H1 (cell line): ENCODE results near the gene SERPING1. TPM values are rescaled to one million over a fixed set of nuclear protein-coding genes. Genes with fewer than 3 reads are reported as not detected.

Source experiments
- BRCA1 ChIP-seq: IDR thresholded peaks from 2 replicates; pipeline ENCODE4 v1.6.1; 2012; ENCODE audit warnings: low read depth, low read length, improper control_type of control experiment
- CTBP2 ChIP-seq: IDR thresholded peaks from 2 replicates; pipeline ENCODE4 v1.7.0; 2011; ENCODE audit warnings: borderline replicate concordance, mild to moderate bottlenecking, moderate library complexity, mixed read lengths, low read length; ENCODE audit not compliant: insufficient read depth, insufficient read length
- EP300 ChIP-seq, 2 experiments: IDR thresholded peaks; 1 replicate in 1 of 2; 2 replicates in 1 of 2; pipeline ENCODE4 v1.6.1; 2011 to 2012; ENCODE audit warnings: low read depth in 2 of 2, low read length in 2 of 2, mild to moderate bottlenecking in 2 of 2, borderline replicate concordance in 1 of 2, inconsistent platforms in 1 of 2, moderate library complexity in 1 of 2
- FOSL1 ChIP-seq: IDR thresholded peaks from 2 replicates; pipeline ENCODE4 v1.6.1; 2011; ENCODE audit warnings: mild to moderate bottlenecking, low read depth, low read length, moderate library complexity; ENCODE audit not compliant: insufficient read depth
- KDM5A ChIP-seq: fragments of 200-600 bp; IDR thresholded peaks from 2 replicates; pipeline ENCODE4 v1.7.1; 2012; ENCODE audit warnings: mild to moderate bottlenecking, low read length, inconsistent platforms, mixed read lengths
- SAP30 ChIP-seq: fragments of 300-600 bp; sonication (generic); IDR thresholded peaks from 2 replicates; pipeline ENCODE4 v1.7.1; 2012; ENCODE audit warnings: low read length, moderate library complexity, mild to moderate bottlenecking, inconsistent platforms; ENCODE audit not compliant: insufficient read depth, insufficient replicate concordance
- SIX5 ChIP-seq: IDR thresholded peaks from 2 replicates; pipeline ENCODE4 v1.6.1; 2011; ENCODE audit warnings: mild to moderate bottlenecking, low read depth, low read length
- polyA plus RNA-seq, 7 experiments: library from polyadenylated mRNA; depleted of rRNA in 3 of 7; stranded (reverse) in 5 of 7; unstranded in 2 of 7; fragments of >200 nt in 5 of 7; fragments of 200-250 nt in 2 of 7; gene quantifications; 1 replicate in 5 of 7; 2 replicates in 1 of 7; 4 replicates in 1 of 7; pipeline versions ENCODE4 v1.2.1 to v1.2.3, GENCODE V29; 2011 to 2013; ENCODE audit warnings: missing spikeins in 2 of 7, mixed read lengths in 2 of 7
- total RNA-seq: library from RNA; stranded (reverse); fragmentation: NEBNext Ultra II Directional; extraction: Animal tissue kit (Norgen Biotek cat#: 25700); gene quantifications from 2 replicates; pipeline ENCODE4 v1.2.1, GENCODE V29; 2021
- TF ChIP-seq, protein P1 (sequence below), 3 experiments: IDR thresholded peaks; 1 replicate in 2 of 3; 2 replicates in 1 of 3; pipeline versions ENCODE4 v1.5.1 to v1.6.1; 2011; ENCODE audit warnings: low read length in 3 of 3, mild to moderate bottlenecking in 3 of 3, inconsistent platforms in 2 of 3, low read depth in 1 of 3, moderate library complexity in 1 of 3; ENCODE audit not compliant: insufficient read depth in 1 of 3; ENCODE audit errors: control extremely low read depth in 1 of 3

The SERPING1 gene
- total and polyA plus RNA-seq, 2 of the 8 experiments (the other 6 are each of a cell fraction or from before 2014, with no cell fraction given) = 50.9 to 54.8 TPM

DNA sequence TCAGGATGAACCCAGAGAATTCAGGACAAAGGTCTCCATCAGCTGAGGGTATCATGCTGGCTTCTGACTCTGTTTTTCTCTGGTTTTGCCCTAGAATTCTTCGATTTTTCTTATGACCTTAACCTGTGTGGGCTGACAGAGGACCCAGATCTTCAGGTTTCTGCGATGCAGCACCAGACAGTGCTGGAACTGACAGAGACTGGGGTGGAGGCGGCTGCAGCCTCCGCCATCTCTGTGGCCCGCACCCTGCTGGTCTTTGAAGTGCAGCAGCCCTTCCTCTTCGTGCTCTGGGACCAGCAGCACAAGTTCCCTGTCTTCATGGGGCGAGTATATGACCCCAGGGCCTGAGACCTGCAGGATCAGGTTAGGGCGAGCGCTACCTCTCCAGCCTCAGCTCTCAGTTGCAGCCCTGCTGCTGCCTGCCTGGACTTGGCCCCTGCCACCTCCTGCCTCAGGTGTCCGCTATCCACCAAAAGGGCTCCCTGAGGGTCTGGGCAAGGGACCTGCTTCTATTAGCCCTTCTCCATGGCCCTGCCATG, 16.8 kb downstream of the SERPING1 start (continued):
- no peak for TF ChIP-seq BRCA1
- no peak for TF ChIP-seq CTBP2
- TF ChIP-seq KDM5A = no peak
- no peak for TF ChIP-seq SAP30
- TF ChIP-seq SIX5 = no peak
- TF ChIP-seq, protein P1, sequence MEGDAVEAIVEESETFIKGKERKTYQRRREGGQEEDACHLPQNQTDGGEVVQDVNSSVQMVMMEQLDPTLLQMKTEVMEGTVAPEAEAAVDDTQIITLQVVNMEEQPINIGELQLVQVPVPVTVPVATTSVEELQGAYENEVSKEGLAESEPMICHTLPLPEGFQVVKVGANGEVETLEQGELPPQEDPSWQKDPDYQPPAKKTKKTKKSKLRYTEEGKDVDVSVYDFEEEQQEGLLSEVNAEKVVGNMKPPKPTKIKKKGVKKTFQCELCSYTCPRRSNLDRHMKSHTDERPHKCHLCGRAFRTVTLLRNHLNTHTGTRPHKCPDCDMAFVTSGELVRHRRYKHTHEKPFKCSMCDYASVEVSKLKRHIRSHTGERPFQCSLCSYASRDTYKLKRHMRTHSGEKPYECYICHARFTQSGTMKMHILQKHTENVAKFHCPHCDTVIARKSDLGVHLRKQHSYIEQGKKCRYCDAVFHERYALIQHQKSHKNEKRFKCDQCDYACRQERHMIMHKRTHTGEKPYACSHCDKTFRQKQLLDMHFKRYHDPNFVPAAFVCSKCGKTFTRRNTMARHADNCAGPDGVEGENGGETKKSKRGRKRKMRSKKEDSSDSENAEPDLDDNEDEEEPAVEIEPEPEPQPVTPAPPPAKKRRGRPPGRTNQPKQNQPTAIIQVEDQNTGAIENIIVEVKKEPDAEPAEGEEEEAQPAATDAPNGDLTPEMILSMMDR (IDR thresholded peaks at IDR 0.05; ENCODE audit: control extremely low read depth in 1 of 3, insufficient read depth in 1 of 3, low read depth in 1 of 3, low read length in 3 of 3) = no peak
- TF ChIP-seq FOSL1 = no peak
- no peak for TF ChIP-seq EP300 (IDR thresholded peaks at IDR 0.05; ENCODE audit: borderline replicate concordance in 1 of 2, low read depth in 2 of 2, low read length in 2 of 2)
